Measurements from ENCODE around the gene PCDH12.

GRCh38 chr5:141897425-141897824, 60.6 kb downstream of the PCDH12 start:
- no peak for TF ChIP-seq CTCF (IDR thresholded peaks at IDR 0.05; ENCODE audit: poor library complexity)
- no peak for TF ChIP-seq EZH2 (IDR thresholded peaks at IDR 0.05; ENCODE audit: borderline replicate concordance)

Data from hepatocyte (in vitro differentiated cells).